Prostate gland (tissue), 2 donors: ENCODE results near the gene NCBP2L. TPM values are rescaled to one million over a fixed set of nuclear protein-coding genes. Genes with fewer than 3 reads are reported as not detected.
A peak's percentile ranks its signal among the peaks of the same experiment; 100 is the strongest.

Experiments used
- DNase-seq: peaks from one replicate; pipeline ENCODE4 v3.0.0-alpha.2; 2019; ENCODE audit warnings: low spot score
- H3K27ac ChIP-seq, 2 donors: fragments of 200-600 bp; sonication (generic); 2 replicates each; pipeline ENCODE4 v1.5.1; 2017 to 2019
- H3K27me3 ChIP-seq: fragments of 200-600 bp; sonication (generic); replicated peaks from 2 replicates; pipeline ENCODE4 v1.5.1; 2019; ENCODE audit not compliant: insufficient read depth
- H3K36me3 ChIP-seq, 2 donors: fragments of 200-600 bp; sonication (generic); 1 replicate in 1 of 2; 2 replicates in 1 of 2; pipeline versions ENCODE4 v1.5.1 to v1.8.1; 2017 to 2019
- H3K4me1 ChIP-seq: fragments of 200-600 bp; sonication (generic); replicated peaks from 2 replicates; pipeline ENCODE4 v1.5.1; 2019
- H3K4me3 ChIP-seq, 2 donors: fragments of 200-600 bp; sonication (generic); 2 replicates each; pipeline ENCODE4 v1.5.1; 2017 to 2019
- H3K9me3 ChIP-seq: fragments of 200-600 bp; sonication (generic); 2 replicates; pipeline ENCODE4 v1.5.1; 2017
- POLR2A ChIP-seq: fragments of 450-650 bp; IDR thresholded peaks from one replicate; pipeline ENCODE4 v1.6.1; 2016; ENCODE audit warnings: antibody characterized with exemption, mild to moderate bottlenecking
- POLR2AphosphoS5 ChIP-seq: sonication (generic); formaldehyde crosslinking; IDR thresholded peaks from one replicate; pipeline ENCODE4 v1.6.1; 2017; ENCODE audit warnings: antibody characterized with exemption
- WGBS: methylation state at CpG from one replicate; pipeline ENCODE4 v1.1.5; 2018; 5-methylcytosine and 5-hydroxymethylcytosine counted together
- intact Hi-C: fragments of 100-400 bp; cut with DNase I; formaldehyde crosslinking; loops from one replicate; pipeline ENCODE4 v1.14.2; 2022
- total RNA-seq, 2 donors: library from RNA; depleted of rRNA; stranded (reverse); fragments of >200 nt; gene quantifications; one replicate each; pipeline ENCODE4 v1.1.0, GENCODE V29; 2016
- TF ChIP-seq, protein P1 (sequence below), 4 experiments: fragments of 200-600 bp in 2 of 4; fragments of 450-650 bp in 2 of 4; sonication (generic) in 2 of 4; IDR thresholded peaks; 1 replicate in 3 of 4; 2 replicates in 1 of 4; pipeline ENCODE4 v1.5.1; 2016 to 2019; ENCODE audit warnings: antibody characterized with exemption in 4 of 4, mild to moderate bottlenecking in 2 of 4, moderate library complexity in 2 of 4

NCBP2L gene
- total RNA-seq, 2 donors from 2014 or later, result 1.2 TPM; not detected in 1

DNA sequence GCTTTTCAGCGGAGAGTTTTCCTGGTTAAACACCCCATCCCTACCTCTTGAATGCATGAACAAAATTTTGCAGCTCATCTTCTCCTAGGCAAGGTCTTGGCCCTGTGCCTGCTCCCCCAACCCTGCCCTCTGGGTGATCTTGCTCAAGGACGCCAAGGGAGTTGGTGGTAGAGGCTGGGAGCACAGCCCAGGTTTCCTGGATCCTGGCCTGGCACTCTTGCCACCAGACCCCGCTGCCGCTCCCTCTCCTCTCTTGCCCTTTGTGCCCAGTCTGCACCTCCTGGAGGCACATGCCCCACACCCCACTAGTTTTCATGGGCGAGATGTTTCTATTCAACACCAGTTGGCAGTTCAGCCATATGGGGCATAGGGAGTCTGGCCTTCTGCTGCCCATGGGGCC, 39.3 kb upstream of the NCBP2L start:
- TF ChIP-seq POLR2AphosphoS5 (no peak), POLR2A (no peak)
- TF ChIP-seq, protein P1, sequence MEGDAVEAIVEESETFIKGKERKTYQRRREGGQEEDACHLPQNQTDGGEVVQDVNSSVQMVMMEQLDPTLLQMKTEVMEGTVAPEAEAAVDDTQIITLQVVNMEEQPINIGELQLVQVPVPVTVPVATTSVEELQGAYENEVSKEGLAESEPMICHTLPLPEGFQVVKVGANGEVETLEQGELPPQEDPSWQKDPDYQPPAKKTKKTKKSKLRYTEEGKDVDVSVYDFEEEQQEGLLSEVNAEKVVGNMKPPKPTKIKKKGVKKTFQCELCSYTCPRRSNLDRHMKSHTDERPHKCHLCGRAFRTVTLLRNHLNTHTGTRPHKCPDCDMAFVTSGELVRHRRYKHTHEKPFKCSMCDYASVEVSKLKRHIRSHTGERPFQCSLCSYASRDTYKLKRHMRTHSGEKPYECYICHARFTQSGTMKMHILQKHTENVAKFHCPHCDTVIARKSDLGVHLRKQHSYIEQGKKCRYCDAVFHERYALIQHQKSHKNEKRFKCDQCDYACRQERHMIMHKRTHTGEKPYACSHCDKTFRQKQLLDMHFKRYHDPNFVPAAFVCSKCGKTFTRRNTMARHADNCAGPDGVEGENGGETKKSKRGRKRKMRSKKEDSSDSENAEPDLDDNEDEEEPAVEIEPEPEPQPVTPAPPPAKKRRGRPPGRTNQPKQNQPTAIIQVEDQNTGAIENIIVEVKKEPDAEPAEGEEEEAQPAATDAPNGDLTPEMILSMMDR (IDR thresholded peaks at IDR 0.05), result no peak
- Histone ChIP-seq H3K9me3 (no peaks in the 10 kb centered on the region), H3K27me3 (no peaks in the 10 kb centered on the region), H3K36me3 (no peaks in the 10 kb centered on the region), H3K27ac (peak overlapping the region; percentile 66 to 90), H3K4me3 (no peak overlapping the region), H3K4me1 (no peaks in the 10 kb centered on the region)
- no peak for DNase-seq
- WGBS, result 96% methylated on average over 4 of the region's 5 CpGs
- intact Hi-C loops, result no loop called here

DNA sequence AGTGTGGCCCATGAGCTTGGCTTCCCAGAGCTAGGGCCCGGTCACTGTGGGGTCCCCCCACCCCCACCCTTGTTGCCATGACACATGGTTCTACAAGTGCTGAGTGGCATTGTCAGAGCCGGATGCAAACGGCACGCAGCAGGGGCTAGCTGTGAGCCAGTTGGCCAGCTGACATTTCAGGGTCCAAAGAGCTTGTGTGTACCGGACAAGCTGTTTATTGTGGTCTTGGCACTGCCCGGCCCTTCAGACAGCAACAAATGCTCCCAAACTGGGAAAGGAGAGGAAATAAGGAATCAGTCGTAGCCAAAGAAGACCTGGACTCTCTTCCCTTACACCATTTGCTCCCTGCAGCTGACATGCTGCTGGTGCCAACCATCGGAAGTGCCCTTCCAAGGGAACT, 38.8 kb upstream of the NCBP2L start:
- H3K27ac ChIP-seq, result peak overlapping the region; percentile 66 to 90
- intact Hi-C loops, result no loop called here
- no peaks in the 10 kb centered on the region for H3K9me3 ChIP-seq
- DNase-seq, result no peak
- 85% methylated on average over 4 of the region's 8 CpGs for WGBS
- no peaks in the 10 kb centered on the region for H3K27me3 ChIP-seq
- no peaks in the 10 kb centered on the region for H3K4me1 ChIP-seq
- TF ChIP-seq, protein P1 (IDR thresholded peaks at IDR 0.05), result no peak
- no peak overlapping the region for H3K4me3 ChIP-seq
- no peaks in the 10 kb centered on the region for H3K36me3 ChIP-seq

DNA sequence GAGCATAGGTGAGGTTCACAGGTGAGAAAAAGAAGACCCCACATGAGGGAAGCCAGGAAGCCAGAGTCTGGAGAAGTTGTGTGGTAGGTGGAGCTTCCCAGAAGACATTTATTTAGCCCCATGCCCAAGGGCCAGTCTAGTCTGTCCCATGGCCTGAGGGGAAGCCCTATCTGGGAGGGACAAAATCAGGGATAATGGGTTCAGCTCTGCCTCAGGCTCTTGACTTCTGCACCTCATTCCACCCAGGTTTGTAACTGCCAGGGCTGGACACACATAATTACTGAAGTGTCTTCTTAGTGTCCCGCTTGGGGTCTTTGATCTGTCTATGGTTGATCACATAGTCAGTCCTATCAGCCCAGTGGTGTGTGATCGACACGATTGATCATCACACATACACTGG, 38.0 kb upstream of the NCBP2L start:
- intact Hi-C loops, result no loop called here
- no peak overlapping the region for H3K4me3 ChIP-seq
- no peaks in the 10 kb centered on the region for H3K36me3 ChIP-seq
- TF ChIP-seq POLR2AphosphoS5 (no peak), POLR2A (no peak)
- TF ChIP-seq, protein P1 (IDR thresholded peaks at IDR 0.05), result no peak
- no peaks in the 10 kb centered on the region for H3K27me3 ChIP-seq
- peak overlapping the region; percentile 66 to 90 for H3K27ac ChIP-seq
- 87% methylated on average over 3 of the region's 3 CpGs for WGBS
- DNase-seq, result no peak
- H3K9me3 ChIP-seq, result no peaks in the 10 kb centered on the region
- no peaks in the 10 kb centered on the region for H3K4me1 ChIP-seq

DNA sequence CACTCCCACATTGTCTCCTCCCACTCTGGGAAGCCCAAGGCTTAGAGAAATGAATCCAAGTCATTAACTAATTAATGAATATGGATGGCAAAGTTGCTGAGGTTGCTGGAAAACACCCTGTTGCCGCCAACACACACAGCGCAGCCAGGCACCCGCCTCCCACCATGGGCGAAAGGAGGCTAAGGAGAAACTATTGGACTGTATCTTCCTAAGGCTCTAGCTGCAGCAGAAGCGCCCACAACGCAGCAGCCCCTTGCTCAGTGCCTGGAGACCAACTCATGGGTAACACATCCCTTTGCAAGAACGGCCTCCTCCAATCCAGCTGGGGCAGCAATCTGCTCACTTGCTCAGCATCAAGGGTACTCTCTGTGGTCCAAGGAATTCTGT, 36.1 kb upstream of the NCBP2L start:
- intact Hi-C loops, result no loop called here
- peak overlapping the region; percentile 90 to 94 for H3K27ac ChIP-seq
- 37% methylated on average over 7 of the region's 7 CpGs for WGBS
- no peaks in the 10 kb centered on the region for H3K36me3 ChIP-seq
- H3K27me3 ChIP-seq, result no peaks in the 10 kb centered on the region
- no peak overlapping the region for H3K4me3 ChIP-seq
- TF ChIP-seq, protein P1 (IDR thresholded peaks at IDR 0.05), result no peak
- TF ChIP-seq POLR2A, result no peak
- no peak for TF ChIP-seq POLR2AphosphoS5
- DNase-seq, result no peak
- no peaks in the 10 kb centered on the region for H3K9me3 ChIP-seq
- H3K4me1 ChIP-seq, result no peaks in the 10 kb centered on the region

DNA sequence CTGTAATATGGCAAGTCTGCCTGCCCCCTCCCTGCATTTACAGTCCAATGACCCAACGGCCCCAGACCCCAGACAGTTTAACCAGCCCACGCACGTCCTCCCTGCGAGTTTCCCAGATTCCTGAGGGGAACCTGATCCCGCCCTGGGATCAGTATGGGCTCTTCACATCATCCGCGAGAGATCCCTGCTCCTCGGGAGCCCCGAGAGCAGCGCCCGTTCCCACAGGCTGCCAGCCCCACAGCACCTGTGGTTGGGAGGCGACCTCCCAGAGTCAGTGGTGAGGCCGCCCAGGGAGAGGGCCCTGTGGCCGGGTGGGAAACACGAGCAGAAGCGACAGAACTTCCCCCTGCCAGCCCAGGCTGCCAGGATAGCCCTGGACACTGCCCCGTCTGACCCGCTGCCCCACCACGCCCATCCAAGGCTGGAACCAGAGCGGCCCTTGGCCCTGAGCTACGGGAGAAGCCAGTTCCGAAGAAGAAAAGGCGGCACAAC, 34.8 kb upstream of the NCBP2L start:
- 47% methylated on average over 17 of the region's 23 CpGs for WGBS
- no peak for DNase-seq
- Histone ChIP-seq H3K4me3 (no peak overlapping the region), H3K9me3 (no peaks in the 10 kb centered on the region), H3K36me3 (no peaks in the 10 kb centered on the region), H3K27ac (peak overlapping the region; percentile 90 to 94), H3K4me1 (no peaks in the 10 kb centered on the region), H3K27me3 (no peaks in the 10 kb centered on the region)
- intact Hi-C loops, result no loop called here
- TF ChIP-seq POLR2AphosphoS5 (no peak), POLR2A (no peak)
